ENCODE measurements around the gene KCTD7.

- TF ChIP-seq CTCF (IDR thresholded peaks at IDR 0.05): no peak
- no peak for TF ChIP-seq POLR2A (IDR thresholded peaks at IDR 0.05)
These were observed 36.1 kb downstream of the KCTD7 start for GRCh38 chr7:66664590-66665293.
